HG03064 (cell line): ENCODE measurements around the gene FAM131B.
"Not testable (repeated sequence)": the region's sequence is repeated elsewhere in the genome, so short reads cannot be mapped to it uniquely, and the experiment has no call there.

Experiments used
- ATAC-seq: cut with Tn5 transposase; IDR thresholded peaks from one replicate; pipeline ENCODE4 v1.9.1; 2021; ENCODE audit warnings: low read depth; ENCODE audit not compliant: unreplicated experiment

The FAM131B gene

GRCh38 chr7:143395187-143396149 is 33.0 kb upstream of the FAM131B start:
- ATAC-seq = no peak

DNA sequence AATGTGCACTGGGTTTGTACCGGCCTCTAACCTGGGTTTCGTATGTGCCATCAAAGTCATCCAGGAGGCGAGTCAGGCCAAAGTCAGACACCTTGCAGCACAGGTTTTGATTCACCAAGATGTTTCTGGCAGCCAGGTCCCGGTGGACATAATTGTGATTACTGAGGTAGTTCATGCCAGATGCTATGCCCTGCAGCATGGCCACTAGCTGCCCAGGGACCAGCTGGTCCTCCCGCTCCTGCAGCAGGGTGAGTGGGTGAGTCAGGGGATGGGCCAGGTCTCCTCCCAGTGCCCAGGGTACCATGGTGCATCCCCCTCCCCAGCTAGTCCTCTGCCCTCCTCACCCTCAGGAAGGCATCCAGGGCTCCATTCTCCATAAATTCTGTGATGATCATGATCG is 32.3 kb upstream of the FAM131B start:
- ATAC-seq = no peak

- no peak for ATAC-seq
Observed at GRCh38 chr7:143394068-143394467, 31.6 kb upstream of the FAM131B start.

DNA sequence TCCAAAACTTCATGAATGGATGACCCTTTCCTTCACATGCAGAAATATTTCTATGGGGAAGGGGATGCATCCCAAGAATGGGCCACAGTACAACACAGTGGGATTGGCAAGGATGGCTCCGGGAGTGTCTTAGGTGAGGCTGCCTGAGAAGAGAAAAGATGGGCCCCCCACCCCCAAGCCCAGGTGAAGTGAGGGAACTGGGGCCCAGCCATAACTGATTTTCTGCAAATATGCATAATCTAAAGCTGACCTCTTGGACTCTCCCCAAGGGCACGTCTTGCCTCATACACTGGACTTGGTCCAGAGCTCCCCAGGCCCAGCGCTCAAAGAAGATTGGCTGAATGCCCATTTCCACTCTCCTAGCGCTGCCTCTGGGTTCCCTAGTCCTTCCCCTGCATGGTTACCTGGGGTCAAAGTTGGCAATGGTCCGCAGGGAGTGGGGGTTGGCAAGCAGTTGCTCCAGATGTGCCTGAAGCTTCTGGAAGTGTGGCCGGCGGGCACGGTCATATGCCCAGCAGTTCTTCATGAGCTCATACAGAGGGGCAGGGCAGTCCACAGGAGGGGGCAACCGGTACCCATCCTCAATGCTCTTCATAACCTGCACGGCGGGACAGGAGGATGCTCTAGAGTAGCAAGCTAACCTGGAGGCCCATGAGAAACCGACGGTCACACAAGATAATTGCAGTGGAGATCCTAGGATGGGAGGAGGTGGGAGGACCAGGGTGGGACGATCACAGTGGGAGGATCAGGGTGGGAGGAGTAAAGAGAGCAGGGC is 30.9 kb upstream of the FAM131B start:
- no peak for ATAC-seq

DNA sequence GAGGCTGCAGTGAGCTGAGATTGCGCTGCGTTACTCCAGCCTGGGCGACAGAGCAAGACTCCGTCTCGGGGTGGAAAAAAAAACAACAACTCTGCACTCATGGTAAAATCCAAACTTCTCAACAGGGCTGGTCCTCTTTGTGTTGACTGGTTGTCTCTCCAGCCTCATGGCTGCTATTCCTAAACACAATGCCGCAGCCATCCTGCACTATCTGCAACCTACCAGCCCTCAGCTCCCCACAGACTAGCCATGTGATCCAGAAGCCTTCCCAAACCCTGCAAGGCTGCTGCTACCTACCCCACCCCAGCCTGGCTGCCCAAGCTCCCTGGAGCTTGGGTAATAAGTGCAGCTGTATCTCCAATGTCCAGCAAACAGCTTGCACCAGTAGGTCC is 30.4 kb upstream of the FAM131B start:
- ATAC-seq = no peak

DNA sequence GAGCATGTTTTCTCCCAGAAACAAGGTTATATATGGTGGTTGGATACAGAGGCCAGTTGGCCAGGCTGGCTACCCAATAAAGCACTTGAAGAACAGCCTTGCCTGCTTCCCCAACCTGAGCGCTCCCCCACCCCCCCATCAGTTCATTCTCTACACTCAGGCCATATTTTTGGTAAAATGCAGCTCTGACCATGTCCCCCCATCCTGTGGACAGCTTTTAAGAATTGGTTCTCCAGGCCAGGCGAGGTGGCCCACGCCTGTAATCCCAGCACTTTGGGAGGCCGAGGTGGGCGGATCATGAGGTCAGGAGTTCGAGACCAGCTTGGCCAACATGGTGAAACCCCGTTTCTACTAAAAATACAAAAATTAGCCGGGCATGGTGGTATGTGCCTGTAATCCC is 29.9 kb upstream of the FAM131B start:
- ATAC-seq = not testable (repeated sequence)

DNA sequence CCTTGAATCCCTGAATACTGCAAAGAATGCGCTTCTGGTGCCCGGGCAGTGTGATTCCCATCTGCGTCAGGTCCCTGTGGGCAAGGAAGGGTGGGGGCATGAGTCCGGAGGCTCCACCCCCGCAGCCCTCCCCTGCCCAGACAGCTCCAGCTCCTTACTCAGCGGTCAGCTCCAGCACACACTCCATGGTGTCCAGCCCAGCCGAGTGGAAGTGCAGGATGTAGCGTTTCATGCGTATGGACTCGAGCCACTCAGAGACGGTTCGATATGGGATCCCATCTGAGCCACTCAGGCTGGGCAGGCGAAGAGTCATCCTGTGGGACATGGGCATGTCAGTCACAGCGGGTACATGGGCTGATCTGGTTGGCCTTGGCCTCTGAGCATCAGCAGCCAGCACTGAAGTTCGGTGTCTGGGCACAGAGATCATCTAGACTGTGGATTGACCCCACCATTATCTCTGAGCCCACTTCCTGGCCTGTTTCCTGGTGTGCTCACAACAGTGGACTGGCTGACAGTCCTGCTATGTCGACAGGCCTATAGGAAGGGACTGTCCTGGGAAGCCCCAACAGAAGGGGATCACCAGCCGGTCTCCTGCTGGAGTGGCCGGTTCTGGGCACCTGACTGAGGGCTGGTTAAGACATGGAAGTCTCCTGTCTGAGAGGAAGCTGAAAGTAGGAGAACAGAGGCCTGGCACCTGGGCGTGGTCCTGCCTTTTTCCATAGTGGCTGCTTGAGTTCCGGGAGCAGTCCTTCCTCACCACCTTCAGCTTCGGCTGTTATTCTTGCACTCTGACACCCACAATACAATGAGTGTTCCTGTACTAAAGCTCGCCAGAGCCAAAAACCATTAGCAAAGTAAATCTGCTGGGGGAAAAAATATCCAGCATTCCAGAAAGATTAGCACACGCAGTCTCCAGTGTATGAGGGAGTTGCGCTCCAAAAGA is 29.2 kb upstream of the FAM131B start:
- no peak for ATAC-seq

- ATAC-seq = no peak
Observed at GRCh38 chr7:143390773-143391317, 28.3 kb upstream of the FAM131B start.

DNA sequence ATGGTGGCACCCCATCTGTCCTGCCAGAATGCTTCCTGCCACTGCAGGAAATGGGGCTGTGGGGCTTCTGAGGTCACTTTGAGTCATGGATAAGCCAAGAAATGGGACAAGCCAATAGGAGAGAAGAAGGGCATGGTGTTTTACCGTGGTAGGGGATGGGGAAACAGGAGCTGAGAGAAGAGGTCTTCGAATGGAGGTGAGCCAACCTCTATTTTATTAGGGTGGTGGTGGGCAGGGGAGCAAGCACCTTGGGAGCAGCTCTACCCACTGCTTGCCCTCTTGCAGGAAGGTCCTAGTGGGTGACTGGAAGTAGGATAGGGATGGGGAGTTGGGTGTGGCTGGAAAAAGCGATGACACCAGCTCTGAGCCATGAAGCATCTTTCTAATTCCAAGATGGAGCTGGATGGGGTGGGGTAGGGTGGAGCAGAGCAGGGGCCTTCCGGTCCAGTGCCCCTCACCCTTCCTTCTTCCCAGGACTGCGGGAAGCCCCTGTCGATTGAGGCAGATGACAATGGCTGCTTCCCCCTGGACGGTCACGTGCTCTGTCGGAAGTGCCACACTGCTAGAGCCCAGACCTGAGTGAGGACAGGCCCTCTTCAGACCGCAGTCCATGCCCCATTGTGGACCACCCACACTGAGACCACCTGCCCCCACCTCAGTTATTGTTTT is 27.7 kb upstream of the FAM131B start:
- ATAC-seq = no peak

- no peak for ATAC-seq
Observed at GRCh38 chr7:143389316-143390103, 27.0 kb upstream of the FAM131B start.

DNA sequence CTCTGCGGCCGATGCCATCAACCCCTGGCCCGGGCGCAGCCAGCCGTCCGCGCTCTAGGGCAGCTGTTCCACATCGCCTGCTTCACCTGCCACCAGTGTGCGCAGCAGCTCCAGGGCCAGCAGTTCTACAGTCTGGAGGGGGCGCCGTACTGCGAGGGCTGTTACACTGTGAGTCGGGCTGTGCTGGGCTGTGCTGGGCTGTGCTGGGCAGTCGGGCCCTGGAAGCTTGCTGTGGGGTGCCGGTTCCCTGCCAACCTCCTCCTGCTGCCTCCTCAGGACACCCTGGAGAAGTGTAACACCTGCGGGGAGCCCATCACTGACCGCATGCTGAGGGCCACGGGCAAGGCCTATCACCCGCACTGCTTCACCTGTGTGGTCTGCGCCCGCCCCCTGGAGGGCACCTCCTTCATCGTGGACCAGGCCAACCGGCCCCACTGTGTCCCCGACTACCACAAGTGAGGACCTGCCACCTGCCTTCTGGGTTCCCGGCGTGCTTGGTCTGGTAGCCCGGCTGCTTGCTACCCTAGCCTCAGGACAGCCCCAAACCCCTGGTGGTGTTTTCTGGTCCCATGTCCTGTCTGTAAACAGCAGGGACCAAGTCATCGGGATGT is 26.1 kb upstream of the FAM131B start:
- no peak for ATAC-seq

GRCh38 chr7:143388051-143388450 is 25.5 kb upstream of the FAM131B start:
- ATAC-seq = no peak

- ATAC-seq = no peak
Observed at GRCh38 chr7:143387156-143387975, 24.9 kb upstream of the FAM131B start.

DNA sequence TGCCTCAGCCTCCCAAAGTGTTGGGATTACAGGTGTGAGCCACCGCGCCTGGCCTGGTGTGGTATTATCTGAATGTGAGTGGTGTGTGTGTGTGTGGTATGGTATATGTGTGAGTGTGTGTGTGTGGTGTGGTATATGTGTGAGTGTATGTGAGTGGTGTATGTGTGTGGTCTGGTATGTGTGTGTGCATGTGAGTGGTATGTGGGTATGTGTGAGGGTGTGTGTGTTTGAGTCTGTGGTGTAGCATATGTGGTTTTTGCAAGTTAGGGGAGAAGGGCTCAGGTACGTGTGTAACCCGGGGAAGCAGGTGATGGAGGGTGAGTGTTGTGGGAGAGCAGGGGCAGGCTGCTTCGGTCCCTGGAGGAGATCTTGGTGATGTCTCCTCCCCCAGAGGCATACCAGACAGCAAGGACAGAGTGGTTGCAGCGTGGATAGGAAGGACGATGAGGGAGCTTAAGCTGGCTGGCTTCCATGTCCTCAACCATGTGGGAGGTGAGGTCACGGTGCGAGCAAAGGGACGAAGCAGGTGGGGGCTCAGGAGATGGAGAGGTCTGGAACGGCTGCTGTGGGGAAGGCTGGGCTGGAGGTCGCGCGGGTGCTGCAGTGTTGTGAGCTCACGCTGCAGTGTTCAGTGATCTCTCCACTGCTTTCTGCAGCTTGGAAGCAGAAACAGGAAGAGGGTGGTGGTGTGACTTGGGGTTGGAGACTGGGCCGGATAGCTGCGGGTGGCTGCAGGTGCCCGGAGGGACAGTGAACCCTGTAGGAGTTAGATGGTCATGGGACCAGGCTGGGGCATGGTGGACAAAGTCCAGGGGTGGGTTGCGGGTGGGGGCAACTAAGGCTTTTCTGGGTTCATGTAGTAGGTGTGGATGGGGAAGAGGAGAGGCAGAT is 23.6 kb upstream of the FAM131B start:
- no peak for ATAC-seq

DNA sequence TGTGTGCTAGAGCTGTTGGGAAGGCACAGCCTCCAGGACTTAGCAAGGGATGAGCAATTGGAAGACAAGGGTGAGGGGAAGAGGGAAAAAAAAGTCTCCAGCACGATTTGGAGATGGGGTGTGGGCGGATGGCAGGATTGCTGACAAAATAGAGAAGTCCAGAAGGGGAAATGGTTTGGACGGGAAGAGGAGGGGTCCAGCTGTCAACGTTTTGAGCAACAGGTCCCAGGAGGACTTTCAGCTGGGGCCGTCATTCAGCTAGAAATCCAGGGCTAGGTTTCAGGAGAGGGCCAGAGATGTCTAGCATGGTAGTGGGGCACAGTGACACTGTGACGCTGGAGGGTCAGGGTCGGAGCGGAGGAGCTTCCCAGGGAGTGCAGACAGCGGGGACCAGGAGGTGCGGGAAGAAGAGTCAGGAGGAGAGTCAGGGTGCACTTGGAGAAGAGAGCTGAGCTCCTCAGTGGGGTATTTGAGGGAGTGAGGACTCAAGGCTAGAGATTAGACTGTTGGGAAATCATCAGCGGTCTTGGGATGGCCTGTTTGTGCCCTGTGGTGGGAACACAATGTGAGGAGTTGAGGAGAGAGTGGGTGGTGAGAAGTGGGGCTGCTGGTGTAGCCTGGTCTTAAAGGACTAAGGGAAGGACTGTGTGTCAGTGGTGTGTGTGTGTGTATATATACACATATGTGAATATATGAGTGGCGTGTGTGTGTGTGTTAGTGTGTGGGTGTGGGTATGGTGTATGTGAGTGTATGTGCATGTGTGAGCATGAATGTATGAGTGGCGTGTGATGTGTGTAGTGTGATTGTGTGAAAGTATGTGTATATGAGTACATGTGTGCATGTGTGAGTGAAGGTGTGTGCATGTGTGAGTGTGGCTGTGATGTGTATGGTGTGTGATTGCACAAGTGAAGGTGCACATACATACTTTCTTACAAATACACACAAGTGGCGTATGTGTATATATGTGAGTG is 22.4 kb upstream of the FAM131B start:
- no peak for ATAC-seq

- ATAC-seq = no peak
Observed at GRCh38 chr7:143384148-143384547, 21.6 kb upstream of the FAM131B start.
